BLaER1 (cell line): ENCODE measurements around the gene FOXP1.
"Not testable (repeated sequence)": the region's sequence is repeated elsewhere in the genome, so short reads cannot be mapped to it uniquely, and the experiment has no call there.

Experiments used
- H3K27ac ChIP-seq: shearing (Covaris generic); formaldehyde crosslinking; 2 replicates; pipeline ENCODE4 v1.8.1; 2022
- H3K27me3 ChIP-seq: shearing (Covaris generic); formaldehyde crosslinking; 2 replicates; pipeline ENCODE4 v1.8.1; 2022
- H3K36me3 ChIP-seq: shearing (Covaris generic); formaldehyde crosslinking; 2 replicates; pipeline ENCODE4 v1.8.1; 2022
- H3K4me1 ChIP-seq: shearing (Covaris generic); formaldehyde crosslinking; 2 replicates; pipeline ENCODE4 v1.8.1; 2022
- H3K4me2 ChIP-seq: shearing (Covaris generic); formaldehyde crosslinking; 2 replicates; pipeline ENCODE4 v1.8.1; 2022
- H3K4me3 ChIP-seq: shearing (Covaris generic); formaldehyde crosslinking; 2 replicates; pipeline ENCODE4 v1.8.1; 2022
- H3K9ac ChIP-seq: shearing (Covaris generic); formaldehyde crosslinking; 2 replicates; pipeline ENCODE4 v1.8.1; 2022
- H3K9me3 ChIP-seq: shearing (Covaris generic); formaldehyde crosslinking; 2 replicates; pipeline ENCODE4 v1.8.1; 2022
- H4K20me1 ChIP-seq: shearing (Covaris generic); formaldehyde crosslinking; 2 replicates; pipeline ENCODE4 v1.8.1; 2022
- Cebpa-rat ChIP-seq: shearing (Covaris generic); IDR thresholded peaks from 2 replicates; pipeline ENCODE4 v1.8.1; 2022

Gene FOXP1

DNA sequence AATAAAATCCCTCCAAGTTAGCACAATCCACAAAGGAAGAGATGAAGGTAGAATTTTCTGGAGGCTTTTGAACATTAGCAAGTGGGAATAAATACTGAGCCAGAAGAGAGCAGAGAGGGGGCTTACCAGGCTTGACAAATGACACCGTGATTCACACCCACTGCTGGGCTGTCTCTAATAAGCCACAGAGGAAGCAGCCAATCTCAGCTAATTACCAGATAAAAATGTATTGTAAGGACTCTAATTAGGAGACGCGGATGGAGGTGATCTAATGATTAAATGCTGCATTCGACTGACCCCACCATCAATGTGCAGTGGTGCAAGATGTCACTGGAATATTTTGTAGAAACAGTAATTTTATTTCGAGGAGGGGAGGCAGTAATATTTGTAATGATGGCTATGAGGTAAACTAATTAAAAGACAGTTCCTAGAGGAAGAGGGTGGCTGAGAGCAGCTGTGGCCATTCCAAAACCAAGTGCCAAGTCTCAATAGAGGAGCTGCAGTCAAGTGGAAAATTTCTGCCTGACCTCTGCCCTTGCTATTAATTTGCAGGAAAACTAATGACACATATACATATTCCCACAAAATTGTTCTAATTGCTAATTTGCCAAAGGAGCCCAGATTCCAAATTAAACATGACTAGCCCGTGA is 602.2 kb downstream of the FOXP1 start:
- Histone ChIP-seq H3K36me3 (peaks cover 60% of the 10 kb centered on the region), H4K20me1 (no peaks in the 10 kb centered on the region), H3K4me2 (no peak overlapping the region), H3K27me3 (no peaks in the 10 kb centered on the region), H3K4me3 (no peak overlapping the region), H3K4me1 (peaks cover 22% of the 10 kb centered on the region), H3K9ac (no peak overlapping the region), H3K9me3 (no peaks in the 10 kb centered on the region), H3K27ac (no peak overlapping the region)
- TF ChIP-seq Cebpa-rat: no peak

DNA sequence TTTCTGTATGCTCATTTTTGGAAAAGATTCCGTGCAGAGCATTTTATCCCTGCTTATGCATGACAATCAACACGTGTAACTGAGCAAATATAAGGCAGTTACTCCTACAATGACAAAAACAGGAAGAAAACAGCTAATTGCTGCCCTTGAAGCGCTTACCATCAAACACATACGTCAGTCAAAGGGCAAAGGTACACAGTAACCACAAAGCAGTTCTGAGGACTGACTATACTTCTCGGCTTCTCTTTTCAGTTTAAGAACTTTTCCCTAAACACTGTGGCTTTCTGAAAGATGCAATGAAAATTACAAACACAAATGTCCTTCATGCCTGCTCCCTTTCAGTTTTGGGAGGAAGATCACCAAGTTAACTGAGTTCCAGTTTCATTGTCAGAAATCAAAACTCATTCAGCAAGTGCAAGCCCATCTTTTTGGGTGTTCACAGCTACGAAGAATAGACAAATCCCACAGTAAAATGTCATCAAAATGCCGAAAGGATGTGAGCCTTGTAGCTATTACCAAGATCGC is 602.8 kb downstream of the FOXP1 start:
- Histone ChIP-seq H3K27me3 (no peaks in the 10 kb centered on the region), H4K20me1 (no peaks in the 10 kb centered on the region), H3K4me3 (no peak overlapping the region), H3K27ac (no peak overlapping the region), H3K4me1 (peaks cover 22% of the 10 kb centered on the region), H3K4me2 (no peak overlapping the region), H3K36me3 (peaks cover 60% of the 10 kb centered on the region), H3K9ac (no peak overlapping the region), H3K9me3 (no peaks in the 10 kb centered on the region)
- no peak for TF ChIP-seq Cebpa-rat

DNA sequence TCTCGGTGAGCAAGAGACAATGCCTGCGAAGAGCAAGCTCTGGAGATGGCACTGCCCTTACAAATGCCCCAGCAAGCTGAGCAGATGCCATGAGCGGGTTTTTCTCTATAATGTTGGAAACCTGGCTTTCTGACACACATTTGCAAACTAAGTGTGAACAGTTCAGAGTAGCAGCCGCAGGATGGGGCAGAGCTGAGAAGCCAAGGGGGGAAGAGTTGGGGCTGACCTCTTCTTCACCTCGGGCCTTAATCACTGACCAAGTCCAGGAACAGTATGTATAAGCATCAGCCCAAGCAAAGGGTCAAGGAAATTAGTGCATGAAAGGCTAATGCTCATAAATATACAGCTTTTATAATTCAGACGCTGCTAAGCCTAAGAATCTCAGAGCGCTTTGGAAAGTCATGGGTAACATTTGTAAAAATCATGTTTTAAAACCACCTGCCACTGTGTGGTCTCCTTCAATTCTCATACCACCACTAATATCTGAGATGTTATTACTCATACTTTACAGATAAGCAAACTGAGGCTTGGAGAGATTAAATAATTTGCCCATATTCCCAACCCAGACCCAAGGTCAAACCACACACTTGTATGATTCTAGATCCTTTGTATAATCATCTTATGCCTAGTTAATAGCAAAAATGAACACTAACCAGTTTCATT is 603.4 kb downstream of the FOXP1 start:
- Histone ChIP-seq H3K9me3 (no peaks in the 10 kb centered on the region), H3K36me3 (peaks cover 62% of the 10 kb centered on the region), H3K27me3 (no peaks in the 10 kb centered on the region), H3K27ac (no peak overlapping the region), H4K20me1 (no peaks in the 10 kb centered on the region), H3K4me2 (no peak overlapping the region), H3K4me3 (no peak overlapping the region), H3K4me1 (peaks cover 22% of the 10 kb centered on the region), H3K9ac (no peak overlapping the region)
- no peak for TF ChIP-seq Cebpa-rat

DNA sequence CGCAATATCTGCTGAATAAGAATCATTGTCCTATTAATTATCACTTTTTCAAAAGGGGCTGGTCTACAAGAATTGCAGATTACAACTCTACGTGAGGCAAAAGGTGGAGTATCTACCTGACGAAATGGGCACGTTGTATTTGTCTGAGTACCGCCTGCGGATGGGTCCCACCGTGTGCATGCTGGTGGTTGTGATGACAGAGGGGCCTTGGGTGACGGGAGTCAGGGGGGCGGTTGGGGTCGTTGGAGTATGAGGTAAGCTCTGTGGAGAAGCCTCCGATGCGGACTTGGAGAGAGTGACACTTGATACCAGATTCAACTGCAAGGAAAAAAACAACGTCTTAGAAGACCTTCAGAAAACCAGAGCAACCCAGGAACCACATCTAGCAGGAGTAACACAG is 605.8 kb downstream of the FOXP1 start:
- H3K9me3 ChIP-seq: no peaks in the 10 kb centered on the region
- H3K9ac ChIP-seq: no peak overlapping the region
- no peak overlapping the region for H3K27ac ChIP-seq
- H3K4me2 ChIP-seq: no peak overlapping the region
- H3K4me3 ChIP-seq: no peak overlapping the region
- no peaks in the 10 kb centered on the region for H4K20me1 ChIP-seq
- peaks cover 13% of the 10 kb centered on the region for H3K4me1 ChIP-seq
- no peak for TF ChIP-seq Cebpa-rat
- H3K36me3 ChIP-seq: peaks cover 59% of the 10 kb centered on the region
- no peaks in the 10 kb centered on the region for H3K27me3 ChIP-seq

DNA sequence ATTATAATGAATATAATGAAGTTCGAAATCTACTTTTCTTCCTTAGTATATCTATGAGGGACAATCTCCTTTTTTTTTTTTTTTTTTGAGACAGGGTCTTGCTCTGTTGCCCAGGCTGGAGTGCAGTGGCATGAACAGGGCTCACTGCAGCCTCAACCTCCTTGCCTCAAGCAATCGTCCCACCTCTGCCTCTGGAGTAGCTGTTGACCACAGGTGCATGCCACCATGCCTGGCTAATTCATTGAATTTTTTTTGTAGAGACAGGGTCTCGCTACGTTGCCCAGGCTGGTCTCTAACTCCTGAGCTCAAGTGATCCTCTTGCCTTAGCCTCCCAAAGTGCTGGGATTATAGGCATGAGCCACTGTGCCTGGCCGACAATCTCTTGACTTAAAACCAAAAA is 607.5 kb downstream of the FOXP1 start:
- H3K36me3 ChIP-seq: peaks cover 73% of the 10 kb centered on the region
- H3K27ac ChIP-seq, H3K4me3 ChIP-seq, H3K4me1 ChIP-seq, H3K4me2 ChIP-seq, H3K9ac ChIP-seq, H3K27me3 ChIP-seq, H4K20me1 ChIP-seq: not testable (repeated sequence)
- H3K9me3 ChIP-seq: peaks cover 10% of the 10 kb centered on the region

DNA sequence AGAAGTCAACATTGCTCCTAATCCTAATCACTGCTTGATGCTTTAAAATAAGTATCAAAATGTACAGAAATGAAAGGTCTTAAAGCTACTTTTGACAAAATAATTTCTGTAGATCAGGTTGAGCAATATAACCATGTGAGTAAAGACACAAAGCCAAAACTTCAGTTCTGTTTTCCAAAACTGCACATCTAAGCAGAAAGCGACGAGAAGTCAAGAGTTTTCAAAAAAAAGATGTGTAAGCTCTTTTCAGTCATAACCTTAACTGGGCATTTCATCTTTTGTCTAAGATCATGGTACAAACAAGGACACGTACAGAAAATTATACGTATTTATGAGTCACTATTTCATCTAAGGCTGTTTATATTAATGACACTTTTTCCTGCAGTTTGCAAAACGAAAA is 608.8 kb downstream of the FOXP1 start:
- H3K4me3 ChIP-seq: no peak overlapping the region
- no peak overlapping the region for H3K9ac ChIP-seq
- TF ChIP-seq Cebpa-rat: no peak
- no peak overlapping the region for H3K4me2 ChIP-seq
- no peaks in the 10 kb centered on the region for H3K27me3 ChIP-seq
- H4K20me1 ChIP-seq: no peaks in the 10 kb centered on the region
- H3K9me3 ChIP-seq: peaks cover 10% of the 10 kb centered on the region
- no peak overlapping the region for H3K27ac ChIP-seq
- H3K4me1 ChIP-seq: peaks cover 9% of the 10 kb centered on the region
- peaks cover 78% of the 10 kb centered on the region for H3K36me3 ChIP-seq

DNA sequence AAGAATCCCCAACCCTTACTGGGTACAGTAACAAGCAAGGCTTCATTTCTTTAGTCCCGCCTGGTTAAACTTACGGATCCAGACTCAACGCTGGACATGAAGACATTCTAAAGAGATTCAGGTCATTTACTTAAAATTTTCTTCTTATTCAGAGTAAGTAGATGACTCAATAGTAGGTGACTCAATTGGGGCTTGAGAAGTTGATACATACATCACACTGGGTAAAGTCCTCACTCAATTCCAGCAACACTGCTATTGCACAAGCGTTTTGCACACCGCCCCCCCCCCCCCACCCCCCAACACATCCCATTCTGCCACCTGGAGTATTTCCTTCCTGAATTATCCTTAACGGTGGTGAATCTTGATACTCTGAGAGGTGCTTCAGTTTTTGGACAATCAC is 610.0 kb downstream of the FOXP1 start:
- no peak overlapping the region for H3K27ac ChIP-seq
- no peaks in the 10 kb centered on the region for H4K20me1 ChIP-seq
- TF ChIP-seq Cebpa-rat: no peak
- H3K4me3 ChIP-seq: no peak overlapping the region
- no peaks in the 10 kb centered on the region for H3K27me3 ChIP-seq
- peaks cover 21% of the 10 kb centered on the region for H3K4me1 ChIP-seq
- H3K9me3 ChIP-seq: peaks cover 10% of the 10 kb centered on the region
- H3K36me3 ChIP-seq: peaks cover 72% of the 10 kb centered on the region
- H3K9ac ChIP-seq: no peak overlapping the region
- no peak overlapping the region for H3K4me2 ChIP-seq

DNA sequence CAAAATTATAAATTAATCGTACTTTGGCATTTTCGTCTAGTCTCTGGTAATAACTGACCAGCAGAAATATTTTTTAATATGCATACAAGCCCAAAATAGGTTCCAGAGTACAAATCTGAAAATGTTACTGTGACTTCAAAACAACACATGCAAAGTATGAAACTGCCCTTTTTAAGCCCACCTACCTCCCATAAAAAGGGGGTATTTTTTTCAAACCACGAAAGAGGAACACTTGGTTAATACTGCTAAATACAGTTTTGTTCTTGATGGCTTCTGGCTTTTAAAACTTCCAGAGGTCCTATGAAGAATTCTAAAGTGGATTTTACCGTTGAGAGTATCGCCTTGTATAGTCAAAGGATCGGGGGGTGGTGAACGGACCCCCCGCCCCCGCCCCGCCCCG is 610.7 kb downstream of the FOXP1 start:
- Histone ChIP-seq H3K36me3 (peaks cover 65% of the 10 kb centered on the region), H3K4me3 (no peak overlapping the region), H3K4me2 (no peak overlapping the region), H3K9me3 (peaks cover 10% of the 10 kb centered on the region), H3K27me3 (no peaks in the 10 kb centered on the region), H4K20me1 (no peaks in the 10 kb centered on the region), H3K9ac (no peak overlapping the region), H3K4me1 (peaks cover 28% of the 10 kb centered on the region), H3K27ac (no peak overlapping the region)
- no peak for TF ChIP-seq Cebpa-rat

DNA sequence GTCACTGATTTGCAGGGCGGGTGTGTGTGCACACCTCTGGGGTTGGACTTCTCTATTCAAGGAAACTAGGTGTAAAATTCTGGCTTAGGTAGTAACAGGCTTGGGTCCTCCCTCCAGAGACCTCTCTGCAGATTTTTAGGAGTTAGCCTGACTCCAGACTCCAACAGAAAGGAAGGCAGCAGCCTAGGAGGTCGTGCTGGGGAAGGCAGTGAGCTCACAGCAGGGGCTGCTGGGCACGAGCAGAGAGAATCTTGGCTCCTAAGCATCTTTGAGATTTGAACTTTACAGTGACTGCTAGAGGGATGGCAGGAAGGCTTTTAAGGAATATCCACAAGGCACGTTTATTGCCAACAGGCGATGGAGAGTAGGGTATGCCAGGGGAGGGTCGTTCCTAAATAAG is 612.6 kb downstream of the FOXP1 start:
- no peaks in the 10 kb centered on the region for H4K20me1 ChIP-seq

DNA sequence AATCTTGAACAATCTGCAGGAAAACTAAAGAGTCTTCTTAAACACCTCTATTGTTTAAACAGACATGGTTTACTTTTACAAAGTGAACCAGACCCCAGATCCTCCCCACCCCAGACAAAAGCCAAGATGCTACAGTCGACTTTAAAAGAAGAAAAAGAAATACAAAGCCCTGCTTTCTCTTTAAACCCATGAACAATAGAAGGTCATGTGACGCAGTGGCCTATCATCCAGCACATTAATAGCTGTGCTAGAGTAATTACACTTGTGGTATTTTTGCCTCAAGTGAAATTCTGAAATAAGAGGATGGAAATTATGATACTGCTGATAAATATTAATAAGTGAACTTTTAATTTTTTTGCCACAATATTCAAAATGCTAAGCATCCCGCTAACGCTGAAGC is 613.4 kb downstream of the FOXP1 start:
- peaks cover 50% of the 10 kb centered on the region for H3K36me3 ChIP-seq
- H4K20me1 ChIP-seq: no peaks in the 10 kb centered on the region
- H3K4me2 ChIP-seq: peak overlapping the region; percentile 71
- H3K9me3 ChIP-seq: peaks cover 10% of the 10 kb centered on the region
- H3K27me3 ChIP-seq: no peaks in the 10 kb centered on the region
- no peak overlapping the region for H3K9ac ChIP-seq
- H3K4me1 ChIP-seq: peaks cover 35% of the 10 kb centered on the region
- no peak for TF ChIP-seq Cebpa-rat
- no peak overlapping the region for H3K4me3 ChIP-seq
- peak overlapping the region; percentile 37 for H3K27ac ChIP-seq

More for the DNA sequence above, 612.6 kb downstream of the FOXP1 start:
- H3K4me3 ChIP-seq: no peak overlapping the region
- peaks cover 50% of the 10 kb centered on the region for H3K36me3 ChIP-seq
- H3K4me2 ChIP-seq: peak overlapping the region; percentile 71; the same call in 1 of the 2 replicates
- no peak overlapping the region for H3K9ac ChIP-seq
- H3K27me3 ChIP-seq: no peaks in the 10 kb centered on the region
- H3K4me1 ChIP-seq: peaks cover 35% of the 10 kb centered on the region
- no peak overlapping the region; the same call in 1 of the 2 replicates for H3K27ac ChIP-seq
- TF ChIP-seq Cebpa-rat: no peak
- H3K9me3 ChIP-seq: peaks cover 10% of the 10 kb centered on the region
